HEK293T (cell line): ENCODE data around the gene CDH4.

ENCODE experiments used
- ARNT ChIP-seq: fragments of 450-650 bp; IDR thresholded peaks from 2 replicates; pipeline ENCODE4 v1.6.1; 2017; ENCODE audit warnings: mild to moderate bottlenecking
- BHLHE40 ChIP-seq: fragments of 450-650 bp; IDR thresholded peaks from 2 replicates; pipeline ENCODE4 v1.6.1; 2016; ENCODE audit warnings: mild to moderate bottlenecking, moderate library complexity, borderline replicate concordance
- FOXM1 ChIP-seq: fragments of 450-650 bp; IDR thresholded peaks from 2 replicates; pipeline ENCODE4 v1.6.1; 2017; ENCODE audit warnings: mild to moderate bottlenecking, borderline replicate concordance
- HDGF ChIP-seq: fragments of 450-650 bp; IDR thresholded peaks from 2 replicates; pipeline ENCODE4 v1.6.1; 2017; ENCODE audit warnings: antibody characterized with exemption, borderline replicate concordance
- LEF1 ChIP-seq: fragments of 450-650 bp; IDR thresholded peaks from 2 replicates; pipeline ENCODE4 v1.6.1; 2017; ENCODE audit warnings: mild to moderate bottlenecking, borderline replicate concordance
- NFRKB ChIP-seq: fragments of 450-650 bp; IDR thresholded peaks from 2 replicates; pipeline ENCODE4 v1.6.1; 2016; ENCODE audit warnings: mild to moderate bottlenecking, moderate library complexity
- SP1 ChIP-seq: fragments of 450-650 bp; IDR thresholded peaks from 2 replicates; pipeline ENCODE4 v1.6.1; 2017
- TARDBP ChIP-seq: fragments of 450-650 bp; IDR thresholded peaks from 2 replicates; pipeline ENCODE4 v1.6.1; 2016
- TF ChIP-seq, protein P1 (sequence below): fragments of 450-650 bp; IDR thresholded peaks from 2 replicates; pipeline ENCODE4 v1.6.1; 2016

DNA sequence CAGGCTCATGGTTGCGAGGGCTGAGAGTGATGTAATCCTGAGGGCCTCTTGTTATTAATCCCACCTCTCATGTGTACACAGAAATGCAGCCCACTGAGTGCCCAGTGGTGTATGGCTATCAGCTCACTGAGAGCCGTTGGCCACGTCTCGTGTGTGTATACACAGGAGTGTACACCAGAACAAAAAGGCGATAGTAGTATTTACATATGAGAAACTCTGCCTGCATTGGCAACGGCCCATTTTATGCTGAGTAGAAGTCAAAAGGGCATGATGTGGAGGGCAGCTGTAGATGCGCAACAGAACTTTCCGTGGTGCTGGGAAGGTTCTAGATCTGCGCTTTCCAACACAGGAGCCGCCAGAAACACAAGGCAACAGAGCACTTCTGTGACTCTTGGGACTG, 28.9 kb upstream of the CDH4 start:
- TF ChIP-seq ARNT = no peak
- no peak for TF ChIP-seq BHLHE40
- no peak for TF ChIP-seq FOXM1
- TF ChIP-seq LEF1 = no peak
- TF ChIP-seq SP1 = no peak
- TF ChIP-seq HDGF = no peak
- TF ChIP-seq TARDBP = no peak
- TF ChIP-seq, protein P1, sequence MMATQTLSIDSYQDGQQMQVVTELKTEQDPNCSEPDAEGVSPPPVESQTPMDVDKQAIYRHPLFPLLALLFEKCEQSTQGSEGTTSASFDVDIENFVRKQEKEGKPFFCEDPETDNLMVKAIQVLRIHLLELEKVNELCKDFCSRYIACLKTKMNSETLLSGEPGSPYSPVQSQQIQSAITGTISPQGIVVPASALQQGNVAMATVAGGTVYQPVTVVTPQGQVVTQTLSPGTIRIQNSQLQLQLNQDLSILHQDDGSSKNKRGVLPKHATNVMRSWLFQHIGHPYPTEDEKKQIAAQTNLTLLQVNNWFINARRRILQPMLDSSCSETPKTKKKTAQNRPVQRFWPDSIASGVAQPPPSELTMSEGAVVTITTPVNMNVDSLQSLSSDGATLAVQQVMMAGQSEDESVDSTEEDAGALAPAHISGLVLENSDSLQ = no peak
- no peak for TF ChIP-seq NFRKB
